Measurements from ENCODE around the gene NEGR1. TPM values are rescaled to one million over a fixed set of nuclear protein-coding genes. Genes with fewer than 3 reads are reported as not detected.

NEGR1 gene
- total RNA-seq, 4 donors from 2014 or later: 33.3 to 73.0 (median 54.1) TPM

GRCh38 chr1:71390518-71390917 is 891.8 kb downstream of the NEGR1 start:
- H3K4me3 ChIP-seq: no peak overlapping the region

GRCh38 chr1:71377886-71378285 is 904.5 kb downstream of the NEGR1 start:
- Histone ChIP-seq H3K4me3 (no peak overlapping the region), H3K4me1 (no peaks in the 10 kb centered on the region), H3K27ac (no peak overlapping the region), H3K27me3 (no peaks in the 10 kb centered on the region), H3K9me3 (no peaks in the 10 kb centered on the region), H3K36me3 (no peaks in the 10 kb centered on the region)
- TF ChIP-seq POLR2A (IDR thresholded peaks at IDR 0.05) (no peak), POLR2AphosphoS5 (IDR thresholded peaks at IDR 0.05) (no peak), CTCF (IDR thresholded peaks at IDR 0.05) (no peak), EP300 (IDR thresholded peaks at IDR 0.05) (no peak)
- 73 to 100% methylated on average over 2 to 3 of the region's 3 CpGs for WGBS, 2 donors (ENCODE audit: low coverage in 1 of 2)
- no peak for ATAC-seq

More at GRCh38 chr1:71390518-71390917, 891.8 kb downstream of the NEGR1 start:
- H3K27ac ChIP-seq: no peak overlapping the region
- WGBS, 2 donors (ENCODE audit: low coverage in 1 of 2): 83 to 92% methylated on average over 1 to 2 of the region's 2 CpGs
- no peak for TF ChIP-seq POLR2A (IDR thresholded peaks at IDR 0.05)
- H3K27me3 ChIP-seq: no peaks in the 10 kb centered on the region
- H3K9me3 ChIP-seq: peaks cover 0 to 31% (median 0%) of the 10 kb centered on the region in 3 donors
- no peaks in the 10 kb centered on the region for H3K4me1 ChIP-seq
- ATAC-seq: no peak
- H3K36me3 ChIP-seq: no peaks in the 10 kb centered on the region

- Histone ChIP-seq H3K4me1 (no peaks in the 10 kb centered on the region), H3K4me3 (no peak overlapping the region), H3K36me3 (no peaks in the 10 kb centered on the region), H3K27me3 (no peaks in the 10 kb centered on the region), H3K9me3 (no peaks in the 10 kb centered on the region), H3K27ac (no peak overlapping the region)
- no peak for ATAC-seq
- TF ChIP-seq EP300 (IDR thresholded peaks at IDR 0.05) (no peak), POLR2A (IDR thresholded peaks at IDR 0.05) (no peak), POLR2AphosphoS5 (IDR thresholded peaks at IDR 0.05) (no peak), CTCF (IDR thresholded peaks at IDR 0.05) (no peak)
- 78 to 83% methylated on average over 2 of the region's 2 CpGs for WGBS, 2 donors (ENCODE audit: low coverage in 1 of 2)
Observed at GRCh38 chr1:71372496-71372895, 909.8 kb downstream of the NEGR1 start.

GRCh38 chr1:71371581-71371980 is 910.8 kb downstream of the NEGR1 start:
- Histone ChIP-seq H3K4me1 (no peaks in the 10 kb centered on the region), H3K27ac (no peak overlapping the region), H3K9me3 (no peaks in the 10 kb centered on the region), H3K27me3 (no peaks in the 10 kb centered on the region), H3K4me3 (no peak overlapping the region), H3K36me3 (no peaks in the 10 kb centered on the region)
- no peak for ATAC-seq
- no peak for TF ChIP-seq POLR2AphosphoS5 (IDR thresholded peaks at IDR 0.05)
- TF ChIP-seq CTCF (IDR thresholded peaks at IDR 0.05): no peak
- TF ChIP-seq EP300 (IDR thresholded peaks at IDR 0.05): no peak
- TF ChIP-seq POLR2A (IDR thresholded peaks at IDR 0.05): no peak
- WGBS, 2 donors (ENCODE audit: low coverage in 1 of 2): 64 to 75% methylated on average over 1 of the region's 1 CpG

- Histone ChIP-seq H3K36me3 (no peaks in the 10 kb centered on the region), H3K4me3 (no peak overlapping the region), H3K27ac (no peak overlapping the region), H3K4me1 (peaks cover 0 to 16% (median 0%) of the 10 kb centered on the region in 3 donors), H3K27me3 (no peaks in the 10 kb centered on the region), H3K9me3 (no peaks in the 10 kb centered on the region)
- no peak for ATAC-seq
- 53 to 68% methylated on average over 2 of the region's 2 CpGs for WGBS, 2 donors (ENCODE audit: low coverage in 1 of 2)
- TF ChIP-seq EP300 (IDR thresholded peaks at IDR 0.05): no peak
- no peak for TF ChIP-seq POLR2A (IDR thresholded peaks at IDR 0.05)
- no peak for TF ChIP-seq CTCF (IDR thresholded peaks at IDR 0.05)
- TF ChIP-seq POLR2AphosphoS5 (IDR thresholded peaks at IDR 0.05): no peak
Observed at GRCh38 chr1:71364236-71364635, 918.1 kb downstream of the NEGR1 start.

Measured in gastroesophageal sphincter (tissue), 4 donors.